D341Med (cell line): ENCODE results near the gene IGSF10.

Source experiments
- DNase-seq: peaks from one replicate; pipeline ENCODE4 v3.0.0; 2012; ENCODE audit warnings: low spot score

The IGSF10 gene

DNA sequence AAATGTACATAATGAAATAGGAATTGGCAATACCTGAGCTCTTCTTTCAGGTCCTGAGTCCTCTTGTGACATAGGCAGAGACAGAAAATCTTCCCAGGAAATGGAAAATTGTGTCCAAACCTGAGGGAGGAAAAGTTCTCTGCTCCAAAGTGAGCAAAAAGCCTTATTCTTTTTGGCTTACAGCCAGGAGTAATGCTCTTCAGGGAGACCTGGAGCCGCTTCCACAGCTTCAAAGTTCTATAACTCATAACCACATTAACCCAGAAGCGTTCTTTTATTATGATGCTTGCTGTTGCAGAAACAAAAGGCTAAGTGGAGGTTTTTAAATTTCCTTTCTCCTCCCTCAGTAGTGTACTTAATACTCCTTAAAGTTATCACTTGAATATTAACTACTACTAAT, 633 bp downstream of the IGSF10 start:
- no peak for DNase-seq

DNA sequence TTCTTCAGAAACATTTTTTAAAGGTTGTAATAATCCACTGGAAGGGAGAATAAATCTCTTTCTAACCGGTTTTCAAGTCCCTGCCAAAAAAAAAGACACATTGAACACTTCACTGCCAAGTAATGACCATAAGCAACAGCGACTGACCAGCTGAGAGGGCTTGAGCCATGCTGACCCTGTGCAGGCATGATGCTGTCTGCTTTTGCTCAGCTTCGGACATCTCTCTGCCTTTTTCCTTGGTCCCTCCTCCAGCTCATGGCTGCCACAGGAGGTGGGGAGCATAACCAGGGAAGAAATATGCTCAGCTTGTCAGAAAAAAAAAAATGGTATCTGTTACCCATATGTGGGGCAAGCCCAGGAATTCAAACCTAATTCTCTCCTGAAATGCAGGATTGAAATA, 1.5 kb downstream of the IGSF10 start:
- no peak for DNase-seq

DNA sequence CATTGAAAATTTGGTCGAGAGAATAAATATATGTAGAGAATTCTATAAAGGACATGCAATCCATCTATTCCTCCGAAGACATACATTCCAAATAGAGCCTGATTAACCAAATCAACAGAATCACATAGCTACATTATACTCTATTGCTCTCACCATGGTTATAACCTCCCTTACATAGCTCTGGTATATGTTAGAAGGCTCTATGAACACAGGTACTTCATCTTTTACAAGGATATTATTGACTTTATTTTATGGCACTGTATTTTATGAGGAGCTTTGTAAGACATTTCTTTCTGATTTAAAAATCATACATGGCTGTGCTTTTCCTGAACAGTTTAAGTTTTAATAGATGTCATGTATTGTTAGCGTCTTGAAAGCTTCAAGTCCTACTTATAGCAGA, 4.8 kb downstream of the IGSF10 start:
- no peak for DNase-seq

DNA sequence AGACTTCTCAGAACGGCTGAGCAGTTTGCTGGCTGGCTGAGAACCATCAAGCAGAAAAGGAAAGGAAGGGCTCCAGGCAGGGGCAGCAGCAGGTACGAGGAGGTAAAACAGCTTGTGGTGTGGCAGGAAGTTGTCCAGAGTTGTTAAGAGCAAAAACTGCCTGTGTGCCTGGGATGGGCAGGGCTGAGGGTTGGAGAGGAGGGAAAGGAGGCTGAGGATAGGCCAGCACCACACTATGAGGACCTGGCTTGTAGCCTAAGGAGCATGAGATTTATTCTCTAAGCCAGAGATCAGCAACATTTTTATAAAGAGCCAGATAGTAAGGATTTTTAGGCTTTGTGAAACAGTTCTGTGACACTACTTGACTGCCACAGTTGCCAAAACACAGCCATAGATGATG, 8.0 kb downstream of the IGSF10 start:
- no peak for DNase-seq

DNA sequence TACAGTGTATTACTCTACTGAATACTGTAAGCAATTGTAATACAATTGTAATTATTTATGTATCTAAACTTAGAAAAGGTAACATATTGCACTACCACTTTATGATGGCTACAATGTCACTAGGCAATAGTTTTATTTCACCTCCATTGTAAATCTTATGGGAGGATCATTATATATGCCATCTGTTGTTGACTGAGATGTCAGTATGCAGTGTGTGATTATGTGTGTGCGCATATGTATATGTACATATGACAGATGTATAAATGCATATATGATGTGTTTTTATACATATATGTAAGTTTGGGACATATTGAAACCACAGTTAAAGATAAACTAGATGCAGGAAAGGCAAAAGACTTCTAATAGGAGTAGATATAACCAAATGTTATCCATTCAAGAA, 8.5 kb downstream of the IGSF10 start:
- no peak for DNase-seq

DNA sequence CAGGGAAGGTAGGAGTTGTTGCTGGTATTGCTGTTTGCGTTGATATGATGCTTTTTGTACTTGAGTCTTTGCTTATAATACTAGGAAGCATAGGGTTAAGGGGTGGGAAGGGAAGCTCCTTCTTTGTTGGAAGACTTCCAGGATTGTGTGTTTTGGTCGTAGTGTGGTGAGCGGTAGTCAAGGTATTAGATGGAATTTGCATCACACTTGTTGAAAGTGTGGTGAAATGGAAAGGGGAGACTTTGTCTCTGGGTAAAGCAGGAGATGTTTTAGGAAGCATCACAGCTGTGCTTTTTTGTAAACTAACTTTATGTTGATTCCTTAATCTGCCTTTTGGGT, 14.9 kb downstream of the IGSF10 start:
- DNase-seq, result no peak

DNA sequence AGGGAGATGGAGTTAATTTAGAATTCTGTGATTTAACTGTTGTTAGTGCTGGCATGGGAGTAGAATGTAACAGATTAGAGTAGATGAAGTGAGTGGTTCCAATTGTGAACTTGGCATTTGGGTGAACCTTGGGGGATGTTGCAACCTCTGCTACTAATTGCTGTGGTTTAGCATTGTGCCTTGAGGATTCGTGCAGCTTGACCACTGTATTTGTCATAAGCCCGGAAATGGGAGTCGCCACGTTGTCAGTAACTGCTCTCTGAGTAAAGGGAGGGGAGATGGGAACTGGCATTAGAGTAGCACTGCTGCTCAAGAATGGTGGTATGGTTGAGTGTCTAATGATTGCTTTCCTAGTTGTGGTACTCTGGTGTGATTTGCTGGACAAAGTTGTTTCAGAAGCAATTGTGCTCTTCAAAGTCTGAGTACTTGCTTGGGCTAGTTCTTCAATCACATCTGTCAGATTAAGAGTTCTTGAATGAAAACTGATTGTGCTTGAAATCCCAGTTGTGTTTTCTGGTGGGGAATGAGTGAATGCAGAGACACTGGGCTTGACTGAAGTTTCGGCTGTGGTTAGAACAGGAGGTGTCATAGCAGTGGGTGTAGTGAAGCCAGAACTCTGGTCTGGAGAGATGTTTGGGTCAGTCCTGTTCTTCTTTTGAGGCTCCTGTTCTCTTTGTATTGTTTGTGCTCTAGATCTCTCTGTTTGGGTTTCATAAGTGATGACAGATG, 15.4 kb downstream of the IGSF10 start:
- DNase-seq, result no peak

DNA sequence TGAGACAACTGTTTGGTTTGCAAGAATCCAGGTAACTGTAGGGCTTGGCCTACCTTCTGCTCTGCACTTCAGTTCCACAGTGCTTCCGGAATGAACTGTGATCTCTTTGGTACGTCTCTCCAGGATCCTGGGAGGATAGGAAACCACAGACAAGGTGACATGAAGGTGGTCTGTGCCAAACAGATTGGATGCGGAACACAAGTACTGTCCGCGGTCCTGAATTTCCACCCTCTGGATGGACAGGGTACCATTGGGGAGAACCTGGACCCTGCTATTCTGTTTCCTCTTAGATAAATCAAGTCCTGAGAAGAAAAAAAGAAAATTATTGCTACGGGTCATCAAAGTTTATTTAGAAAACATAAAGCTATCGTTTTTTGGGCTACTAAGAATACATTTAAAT, 17.3 kb downstream of the IGSF10 start:
- DNase-seq, result no peak

DNA sequence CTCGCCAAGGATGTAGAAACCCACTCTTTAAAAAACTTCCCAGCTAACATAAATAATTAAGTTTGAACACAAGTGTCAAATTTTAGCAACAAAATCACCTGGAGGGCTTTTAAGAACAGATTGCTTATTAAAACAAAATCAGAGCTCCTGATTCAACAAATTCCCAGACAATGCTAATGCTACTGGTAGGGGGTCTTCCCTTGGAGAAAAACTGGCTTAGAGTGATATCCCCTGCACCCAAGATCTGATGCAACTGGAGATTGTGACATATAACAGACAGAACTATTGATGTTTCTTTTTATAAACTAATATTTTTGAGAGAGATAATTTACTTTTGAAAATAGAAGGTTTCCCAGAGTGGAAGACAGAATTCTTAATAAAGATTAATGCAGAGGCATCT, 19.9 kb downstream of the IGSF10 start:
- no peak for DNase-seq

DNA sequence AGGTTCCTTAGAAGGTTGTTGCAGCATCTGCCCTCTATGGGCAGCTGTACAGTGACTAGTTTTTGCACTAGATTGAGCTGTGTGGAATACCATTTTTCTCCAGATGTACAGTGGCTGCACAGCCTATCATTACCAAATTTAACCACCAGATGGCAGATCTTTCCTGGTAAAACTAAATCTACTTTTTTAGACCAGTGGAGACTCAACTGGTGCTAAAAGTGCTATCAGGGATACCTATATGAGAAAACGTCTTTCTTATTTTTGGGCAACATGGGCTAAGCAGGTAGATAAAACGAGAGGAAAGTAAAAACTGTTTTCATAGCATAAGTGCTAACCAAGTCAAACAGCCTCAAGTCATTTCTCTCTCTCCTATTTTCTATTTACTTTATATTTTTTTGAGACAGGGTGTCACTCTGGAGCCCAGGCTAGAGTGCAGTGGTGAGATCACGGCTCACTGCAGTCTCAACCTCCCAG, 21.2 kb downstream of the IGSF10 start:
- peak; percentile 62 for DNase-seq

DNA sequence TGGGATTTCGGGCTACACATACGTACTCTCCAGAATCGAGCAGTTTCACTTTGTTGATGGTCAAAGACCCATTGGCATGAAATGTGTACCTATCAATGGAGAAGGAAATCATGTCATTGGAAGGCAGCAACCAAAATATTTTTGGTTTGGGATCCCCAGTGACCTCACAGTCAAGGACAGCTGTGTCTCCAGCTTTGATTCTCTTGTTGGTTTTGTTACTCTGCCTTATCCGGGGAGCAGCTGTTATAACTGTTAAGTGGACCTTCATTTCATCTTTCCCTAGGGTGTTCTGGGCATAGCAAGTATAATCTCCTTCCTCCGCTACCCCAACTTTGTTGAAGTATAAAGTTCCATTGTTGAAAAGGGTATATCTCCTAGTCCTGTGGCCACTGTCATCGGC, 23.0 kb downstream of the IGSF10 start:
- DNase-seq, result no peak

DNA sequence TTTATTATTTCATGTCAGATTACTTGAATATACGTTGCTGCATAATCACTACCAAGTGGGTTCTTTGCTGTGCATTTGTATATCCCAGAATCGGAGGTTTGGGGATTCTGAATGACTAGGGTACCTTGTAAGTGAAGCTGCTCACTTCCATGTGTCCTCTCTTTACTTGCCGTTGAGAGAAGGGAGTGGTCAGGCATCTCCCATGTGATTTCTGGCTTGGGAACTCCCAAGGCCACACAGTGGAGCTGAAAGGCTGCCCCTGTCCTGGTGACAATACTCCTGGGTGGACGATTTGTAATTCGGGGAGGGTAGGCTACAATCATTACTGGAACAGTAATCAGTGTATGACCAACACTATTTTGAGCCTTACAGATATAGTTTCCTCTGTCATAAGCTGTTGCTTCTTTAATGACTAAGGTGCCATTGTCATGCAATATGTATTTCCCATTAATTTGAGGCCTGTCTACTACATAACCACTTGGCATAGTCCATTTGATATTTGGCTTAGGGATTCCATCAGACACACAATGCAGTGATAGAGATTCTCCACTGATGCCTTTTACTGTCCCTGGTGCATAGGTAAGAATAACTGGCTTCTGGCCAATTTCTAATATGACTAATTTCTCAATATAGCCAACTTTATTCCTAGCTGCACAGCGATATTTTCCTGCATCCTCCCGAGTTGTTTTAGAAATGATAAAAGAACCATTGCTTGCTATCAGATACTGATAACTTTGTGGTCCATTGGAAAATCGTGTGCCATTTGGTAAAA, 24.0 kb downstream of the IGSF10 start:
- DNase-seq, result no peak

DNA sequence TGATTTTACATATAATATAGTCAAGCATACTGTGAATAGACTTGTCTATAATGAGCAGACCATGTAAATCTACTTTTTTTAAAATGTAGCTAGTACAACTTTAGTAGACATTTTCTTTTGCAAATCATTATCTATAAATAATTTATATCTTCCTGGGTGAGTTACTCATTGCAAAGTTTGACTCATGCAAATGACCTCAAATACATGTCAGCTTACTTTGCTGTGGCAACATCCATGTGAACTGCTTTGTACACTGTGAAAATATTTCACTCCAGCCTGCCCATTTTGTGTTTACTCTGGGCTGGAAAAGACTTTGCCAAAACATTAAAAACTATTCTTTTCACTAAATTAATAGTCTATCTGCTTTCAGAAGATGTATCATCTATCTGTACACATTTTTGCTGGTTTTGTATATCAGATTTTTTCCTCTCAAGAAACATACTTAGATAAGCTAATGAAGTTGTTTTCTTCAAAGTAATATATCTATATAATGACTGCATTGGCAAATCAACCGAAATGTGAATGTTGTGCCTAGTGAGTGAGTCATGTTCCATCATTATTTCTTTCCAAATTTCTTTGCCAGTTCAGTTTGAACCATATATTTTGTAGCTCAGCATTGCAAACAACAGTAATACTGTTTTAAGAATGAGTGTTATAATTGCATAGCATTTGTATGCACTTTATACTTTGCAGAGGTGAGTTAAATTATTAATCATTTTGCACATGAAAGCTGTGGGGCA, 26.5 kb downstream of the IGSF10 start:
- DNase-seq, result no peak

DNA sequence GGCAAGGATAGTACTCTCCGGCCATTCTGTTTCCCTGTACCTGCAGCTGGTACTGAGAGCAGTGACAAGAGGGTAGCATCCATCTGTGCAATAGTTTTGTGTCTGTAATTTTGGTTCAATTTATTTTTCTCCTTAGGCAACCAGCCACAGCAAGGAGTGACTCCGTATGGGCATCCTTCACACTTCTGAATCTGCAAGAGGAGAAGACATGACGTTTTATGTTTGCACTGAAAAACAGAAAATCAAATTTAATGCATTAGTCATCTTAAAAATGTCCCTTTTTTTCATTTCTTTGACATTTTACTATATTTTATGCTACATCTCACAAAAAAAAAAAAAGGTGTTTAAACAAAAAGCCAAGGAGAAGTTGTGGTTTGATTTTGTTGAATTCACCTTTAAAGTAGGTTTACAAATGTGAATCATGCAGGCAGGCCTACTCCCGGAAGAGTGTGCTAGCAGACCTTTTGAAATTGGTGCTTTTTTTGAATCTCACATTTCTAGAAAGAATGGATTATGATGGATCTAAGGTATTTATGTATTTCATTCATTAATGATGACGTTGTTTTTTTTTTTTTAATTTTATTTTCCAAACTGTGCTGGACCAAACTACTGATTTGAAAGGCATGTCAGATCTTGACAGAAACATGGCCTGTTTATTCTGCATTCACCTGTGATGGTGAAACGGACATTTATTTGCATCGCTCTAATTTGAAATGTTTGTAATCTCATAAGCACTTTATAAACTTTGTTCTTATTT, 28.1 kb downstream of the IGSF10 start:
- no peak for DNase-seq

DNA sequence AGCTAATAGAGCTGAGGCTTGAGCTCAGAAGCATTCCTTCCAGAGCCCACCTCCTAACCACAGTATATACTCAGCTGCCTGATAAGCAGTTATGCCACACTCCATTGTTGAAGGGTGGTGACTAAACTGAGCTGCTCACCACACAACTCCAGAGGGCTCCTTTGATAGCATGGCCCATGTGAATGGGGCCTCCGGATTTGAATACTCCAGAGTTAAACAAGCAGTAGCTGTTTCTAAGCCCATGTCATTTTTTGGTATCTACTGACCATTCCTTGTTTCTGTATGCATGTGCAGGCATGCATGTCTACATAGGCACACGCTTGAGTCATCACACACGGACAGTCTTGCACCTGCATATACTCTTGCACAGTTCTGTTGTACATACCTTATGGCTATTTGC, 28.9 kb downstream of the IGSF10 start:
- no peak for DNase-seq

DNA sequence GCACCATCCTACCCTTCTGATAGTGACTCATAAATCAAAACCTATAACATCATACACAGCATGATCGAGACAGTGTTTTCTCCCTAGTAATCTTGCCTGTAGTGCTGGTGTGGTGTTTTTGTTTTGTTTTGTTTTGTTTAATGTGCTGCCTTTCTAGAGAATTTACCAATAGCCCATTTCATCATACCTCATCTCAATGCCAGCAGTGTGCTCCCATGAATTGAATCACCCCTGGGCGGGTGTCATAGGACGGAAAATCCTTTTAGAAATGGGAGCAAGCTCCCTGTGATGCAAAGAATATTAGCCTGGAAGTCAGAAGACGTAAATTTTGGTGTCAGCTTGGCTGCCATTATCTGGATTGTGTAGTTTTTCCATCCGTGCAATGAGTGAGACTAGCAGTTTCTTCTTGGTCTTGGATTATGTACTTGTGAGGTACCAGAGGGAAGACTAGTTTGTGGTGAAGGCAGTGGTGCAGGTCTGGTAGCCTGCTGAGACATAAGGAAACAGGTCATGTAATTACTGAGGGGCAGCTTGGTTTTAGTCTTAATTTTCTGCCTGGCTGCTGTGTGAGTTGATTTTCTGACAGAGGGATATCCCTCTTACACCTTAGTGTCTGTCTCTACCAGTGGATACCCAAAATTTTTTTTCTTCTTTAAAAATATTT, 29.9 kb downstream of the IGSF10 start:
- DNase-seq, result no peak

DNA sequence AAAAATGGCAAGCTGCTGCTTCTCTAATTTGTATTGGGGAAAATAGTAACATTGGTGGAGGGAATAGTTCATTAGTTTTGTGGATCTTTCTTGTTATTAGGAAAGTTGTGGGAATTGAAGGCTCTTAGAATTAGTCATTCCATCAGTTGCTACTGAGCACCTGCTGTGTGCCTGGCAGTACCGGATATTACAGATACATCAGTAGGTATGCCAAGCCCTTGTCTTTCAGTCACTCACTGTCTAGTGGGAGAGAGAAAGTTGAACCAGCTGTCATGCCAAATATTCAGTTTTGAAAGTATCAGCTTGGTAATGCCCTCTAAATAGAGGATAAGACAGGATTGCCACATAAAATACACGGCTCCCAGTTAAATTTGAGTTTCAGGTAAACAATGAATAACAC, 32.5 kb downstream of the IGSF10 start:
- DNase-seq, result no peak

DNA sequence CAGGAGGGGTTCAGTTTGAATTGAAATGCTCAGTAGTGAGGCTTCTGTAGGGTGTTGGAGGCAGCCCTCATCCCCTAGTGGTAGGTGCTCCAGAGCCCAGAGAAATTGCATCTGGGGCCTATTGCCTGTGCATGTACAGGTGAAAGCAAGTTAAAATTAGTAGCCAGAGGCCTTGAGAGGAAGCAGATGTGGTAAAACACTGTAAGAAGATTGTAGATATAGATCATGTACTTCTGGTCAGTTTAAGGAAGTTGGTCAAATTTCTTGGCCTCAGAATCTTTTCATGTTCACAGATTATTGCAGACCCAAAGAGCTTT, 34.6 kb downstream of the IGSF10 start:
- DNase-seq, result no peak

DNA sequence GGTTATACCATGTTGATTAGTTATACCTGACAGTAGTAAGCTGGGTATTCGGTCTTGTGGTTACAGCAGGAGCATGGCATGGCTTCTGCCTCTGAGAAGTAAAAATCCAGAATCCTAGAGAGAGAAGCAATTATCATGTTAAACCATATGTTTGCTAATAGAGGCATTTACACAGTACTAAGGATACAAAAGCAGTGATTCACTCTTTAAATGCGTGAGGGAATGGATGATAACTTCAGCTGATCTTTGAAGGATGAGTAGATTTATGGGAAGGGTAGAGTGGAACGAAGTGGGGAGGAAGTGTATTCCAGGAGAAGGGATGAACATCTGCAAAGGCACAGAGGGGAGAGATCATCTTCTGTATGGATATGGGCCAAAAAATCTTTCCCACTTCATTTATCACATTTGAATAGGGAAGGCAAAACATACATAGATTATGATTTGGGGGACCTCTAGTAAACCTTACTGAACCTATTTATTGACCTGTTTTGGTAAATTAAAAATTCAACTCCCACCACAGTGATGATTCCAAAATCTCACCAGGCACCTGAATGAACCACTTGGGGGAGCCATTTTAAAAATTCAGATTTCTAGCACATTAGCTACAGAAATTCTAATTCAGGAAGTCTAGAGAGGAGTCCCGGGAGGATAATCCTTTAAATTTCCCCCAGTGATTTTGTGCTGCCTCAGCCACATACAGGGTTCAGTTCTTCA, 35.1 kb downstream of the IGSF10 start:
- DNase-seq, result no peak

DNA sequence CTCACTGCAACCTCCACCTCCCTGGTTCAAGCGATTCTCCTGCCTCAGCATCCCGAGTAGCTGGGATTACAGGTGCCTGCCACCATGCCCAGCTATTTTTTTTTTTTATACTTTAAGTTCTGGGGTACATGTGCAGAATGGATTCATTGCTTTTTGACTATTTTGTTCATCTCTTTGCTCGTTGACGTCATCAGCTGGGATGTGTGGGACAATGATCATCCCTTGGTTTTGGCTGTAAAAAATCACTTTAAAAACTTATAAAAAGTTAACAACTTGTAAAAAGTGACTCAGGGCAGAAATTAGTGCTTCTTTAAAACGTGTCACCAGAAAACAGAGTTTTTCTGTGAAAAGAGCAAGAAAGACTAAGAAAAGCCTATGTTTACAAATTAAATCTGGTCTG, 37.8 kb downstream of the IGSF10 start:
- DNase-seq, result no peak

DNA sequence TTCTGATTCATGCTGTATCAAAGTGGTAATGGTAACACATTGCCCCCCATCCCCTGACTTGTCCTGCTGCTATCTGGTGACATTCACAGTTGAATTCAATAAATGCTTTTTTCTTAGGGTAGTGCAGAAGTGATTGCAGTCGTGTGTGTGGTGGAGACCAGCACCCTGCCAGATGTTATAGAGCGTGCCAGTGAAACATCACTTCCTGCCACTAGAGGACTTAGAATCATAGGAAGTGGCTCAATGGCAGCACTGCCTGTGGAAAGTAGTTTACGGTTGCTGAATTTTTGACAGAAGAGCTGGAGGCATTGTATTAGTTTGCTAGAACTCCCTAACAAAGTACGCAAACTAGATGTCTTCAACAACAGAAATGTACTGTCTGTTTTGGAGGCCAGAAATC, 38.9 kb downstream of the IGSF10 start:
- DNase-seq, result no peak
